Measurements from ENCODE around the gene LDLRAD3.

Gene LDLRAD3

DNA sequence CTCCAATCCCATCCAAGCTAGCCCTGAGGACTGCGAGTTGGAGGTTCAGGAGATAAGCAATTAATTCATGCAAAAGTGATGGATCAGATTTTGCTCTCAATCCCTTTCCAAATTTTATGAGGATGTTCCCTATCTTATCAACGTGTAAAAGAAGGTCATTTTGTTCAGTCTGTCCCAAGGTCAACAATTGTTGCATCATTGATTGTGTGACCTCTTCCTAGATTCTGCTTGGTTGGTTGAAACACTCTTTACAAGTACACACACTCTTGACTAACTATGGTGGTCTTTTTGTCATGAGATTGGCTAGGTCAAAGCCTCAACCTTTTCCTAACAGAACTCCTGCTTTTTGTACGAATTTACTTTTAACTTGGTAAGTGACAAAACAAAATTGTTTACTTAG lies 303.6 kb downstream of the LDLRAD3 start:
- DNase-seq (ENCODE audit: extremely low read depth, low read depth): no peak
- TF ChIP-seq, protein P1, sequence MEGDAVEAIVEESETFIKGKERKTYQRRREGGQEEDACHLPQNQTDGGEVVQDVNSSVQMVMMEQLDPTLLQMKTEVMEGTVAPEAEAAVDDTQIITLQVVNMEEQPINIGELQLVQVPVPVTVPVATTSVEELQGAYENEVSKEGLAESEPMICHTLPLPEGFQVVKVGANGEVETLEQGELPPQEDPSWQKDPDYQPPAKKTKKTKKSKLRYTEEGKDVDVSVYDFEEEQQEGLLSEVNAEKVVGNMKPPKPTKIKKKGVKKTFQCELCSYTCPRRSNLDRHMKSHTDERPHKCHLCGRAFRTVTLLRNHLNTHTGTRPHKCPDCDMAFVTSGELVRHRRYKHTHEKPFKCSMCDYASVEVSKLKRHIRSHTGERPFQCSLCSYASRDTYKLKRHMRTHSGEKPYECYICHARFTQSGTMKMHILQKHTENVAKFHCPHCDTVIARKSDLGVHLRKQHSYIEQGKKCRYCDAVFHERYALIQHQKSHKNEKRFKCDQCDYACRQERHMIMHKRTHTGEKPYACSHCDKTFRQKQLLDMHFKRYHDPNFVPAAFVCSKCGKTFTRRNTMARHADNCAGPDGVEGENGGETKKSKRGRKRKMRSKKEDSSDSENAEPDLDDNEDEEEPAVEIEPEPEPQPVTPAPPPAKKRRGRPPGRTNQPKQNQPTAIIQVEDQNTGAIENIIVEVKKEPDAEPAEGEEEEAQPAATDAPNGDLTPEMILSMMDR (IDR thresholded peaks at IDR 0.05; ENCODE audit: low read depth, low read length): no peak

DNA sequence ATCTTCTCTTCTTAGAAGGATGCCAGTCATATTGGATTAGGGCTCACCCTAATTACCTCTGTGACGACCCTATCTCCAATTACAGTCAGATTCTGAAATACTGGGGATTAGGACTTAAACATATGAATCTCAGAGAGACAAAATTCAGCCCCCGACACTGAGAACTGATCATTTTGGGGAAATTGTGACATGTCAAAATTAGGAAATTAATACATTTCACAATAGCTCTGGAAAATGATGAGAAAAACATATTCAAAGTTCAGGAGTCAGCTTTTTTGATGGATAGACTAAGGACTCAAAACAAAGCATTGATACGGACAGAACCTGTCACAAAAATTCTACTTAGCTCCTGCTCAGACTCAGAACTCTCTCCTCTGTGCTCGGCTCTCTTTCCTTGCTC lies 304.6 kb downstream of the LDLRAD3 start:
- no peak for DNase-seq (ENCODE audit: extremely low read depth, low read depth)
- TF ChIP-seq, protein P1 (IDR thresholded peaks at IDR 0.05; ENCODE audit: low read depth, low read length): no peak

DNA sequence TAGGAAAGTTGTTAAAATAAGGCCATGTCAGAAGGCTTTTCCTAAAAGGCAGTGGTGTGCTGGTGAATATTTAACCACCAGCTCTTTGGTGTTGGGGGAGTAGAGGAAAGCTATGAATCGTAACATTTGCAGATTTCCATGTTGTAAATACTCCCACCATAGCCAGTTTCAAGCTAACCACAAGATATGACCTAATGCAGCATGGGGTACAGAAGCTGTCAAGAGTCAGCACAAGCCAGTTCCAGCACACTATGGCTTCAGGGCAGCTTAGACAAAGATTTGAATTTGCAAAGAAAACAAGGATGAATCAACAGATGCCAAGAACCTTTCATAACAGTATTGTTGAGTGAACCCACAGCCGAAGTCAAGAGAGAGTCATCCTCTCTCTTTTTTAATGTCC lies 305.4 kb downstream of the LDLRAD3 start:
- peak; percentile 19 for DNase-seq (ENCODE audit: extremely low read depth, low read depth)
- TF ChIP-seq, protein P1 (IDR thresholded peaks at IDR 0.05; ENCODE audit: low read depth, low read length): no peak

DNA sequence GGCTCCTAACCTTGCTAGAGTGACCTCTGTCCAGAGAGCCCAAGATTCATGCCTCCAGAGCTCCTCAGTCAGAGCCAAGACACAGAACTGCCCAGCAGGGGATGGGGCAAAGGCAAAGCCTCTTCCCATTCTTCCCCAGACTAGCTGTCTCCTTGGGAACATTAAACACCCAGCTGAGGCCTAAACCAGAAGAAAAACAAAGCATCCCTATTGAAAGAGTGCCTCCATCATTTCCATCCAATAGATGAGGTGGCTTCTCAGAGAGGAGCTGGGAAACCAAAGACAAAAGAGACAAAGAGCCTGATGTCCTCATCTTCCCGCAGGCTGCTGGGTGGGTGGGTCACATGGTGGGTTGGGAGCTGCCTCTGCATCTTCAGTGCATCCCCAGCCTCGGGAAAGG lies 308.0 kb downstream of the LDLRAD3 start:
- no peak for DNase-seq (ENCODE audit: extremely low read depth, low read depth)
- TF ChIP-seq, protein P1 (IDR thresholded peaks at IDR 0.05; ENCODE audit: low read depth, low read length): no peak

DNA sequence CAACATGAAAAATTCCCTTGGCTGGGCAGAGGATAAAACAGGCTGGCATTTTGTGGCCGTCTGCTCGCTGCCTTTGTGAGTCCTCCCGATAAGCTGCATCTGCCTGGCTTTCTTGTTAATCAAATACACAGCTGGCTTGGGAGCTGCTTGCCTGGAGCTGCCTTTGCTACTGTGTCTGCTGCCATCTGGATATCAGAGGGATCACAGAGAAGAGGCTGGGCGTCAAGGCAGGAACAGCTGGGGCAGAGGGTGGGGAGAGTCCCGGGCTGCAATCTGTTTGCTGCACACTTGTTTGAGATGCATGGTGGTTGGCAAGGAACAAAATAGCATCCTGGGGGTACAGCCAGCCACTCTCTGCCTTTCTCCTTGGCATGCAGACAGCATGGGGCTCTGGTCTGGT lies 309.4 kb downstream of the LDLRAD3 start:
- no peak for DNase-seq (ENCODE audit: extremely low read depth, low read depth)
- TF ChIP-seq, protein P1 (IDR thresholded peaks at IDR 0.05; ENCODE audit: low read depth, low read length): no peak

DNA sequence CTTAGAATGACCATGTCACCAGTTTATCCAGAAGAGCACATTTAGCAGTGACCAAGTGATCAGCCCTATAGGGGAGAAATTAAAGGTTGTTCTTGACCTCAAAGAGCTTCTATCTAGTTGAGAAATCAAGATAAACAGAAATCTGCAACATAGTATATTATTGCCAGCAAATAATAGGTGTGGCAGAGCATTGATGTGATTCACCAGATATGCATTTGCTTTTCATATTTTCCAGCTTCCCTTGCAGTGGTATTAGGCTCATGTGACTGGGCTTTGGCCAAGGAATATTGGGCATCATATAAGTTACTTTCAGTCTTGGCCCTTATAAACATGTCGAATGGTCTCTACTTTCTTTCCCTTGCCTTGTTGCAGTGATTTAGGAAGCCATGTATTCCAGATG lies 310.9 kb downstream of the LDLRAD3 start:
- no peak for DNase-seq (ENCODE audit: extremely low read depth, low read depth)
- TF ChIP-seq, protein P1 (IDR thresholded peaks at IDR 0.05; ENCODE audit: low read depth, low read length): no peak

DNA sequence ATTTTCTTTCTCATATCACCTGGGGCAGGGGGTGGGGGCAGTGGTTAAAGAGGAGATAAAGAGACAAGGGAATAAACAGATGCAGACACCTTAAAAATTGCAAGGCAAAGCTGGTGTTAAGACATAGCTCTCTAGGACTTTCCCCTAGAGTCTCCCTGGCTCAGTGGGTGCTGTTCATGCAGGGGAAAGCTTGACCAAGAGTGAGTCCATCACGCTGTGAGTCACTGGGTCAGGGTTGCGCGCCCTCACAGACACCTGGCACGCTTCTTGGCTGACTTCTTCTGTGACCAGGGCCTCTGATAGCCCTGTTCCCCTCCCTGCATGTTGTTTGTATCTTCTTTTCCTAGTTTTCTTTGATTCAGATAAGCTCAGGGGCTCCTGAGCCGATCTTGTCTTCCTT lies 313.5 kb downstream of the LDLRAD3 start:
- DNase-seq (ENCODE audit: extremely low read depth, low read depth): no peak
- TF ChIP-seq, protein P1 (IDR thresholded peaks at IDR 0.05; ENCODE audit: low read depth, low read length): no peak
